ENCODE results near the gene DSG1. TPM values are rescaled to one million over a fixed set of nuclear protein-coding genes. Genes with fewer than 3 reads are reported as not detected.
"Not testable (repeated sequence)": the region's sequence is repeated elsewhere in the genome, so short reads cannot be mapped to it uniquely, and the experiment has no call there.

DSG1 gene
- total RNA-seq, 1 experiment from 2014 or later, result not detected

DNA sequence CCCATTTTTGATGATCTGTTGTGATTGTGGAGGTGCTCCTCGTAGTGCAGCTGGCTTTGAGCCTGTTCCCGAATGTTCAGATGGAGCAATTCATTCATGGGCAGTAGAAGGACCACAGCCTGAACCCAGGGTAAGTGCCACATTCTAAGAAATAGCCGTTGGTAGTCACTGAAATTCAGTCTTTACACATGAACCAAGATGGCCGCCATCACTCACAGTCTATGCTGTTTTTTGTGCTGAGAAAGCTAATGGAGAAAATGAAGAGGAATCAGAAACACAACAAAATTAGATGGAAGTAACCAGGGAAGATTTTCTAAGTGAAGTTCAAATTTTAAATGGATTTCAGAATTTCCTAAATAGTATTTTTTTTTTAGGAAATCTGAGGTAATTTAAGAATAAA is 25.5 kb downstream of the DSG1 start:
- no peak for DNase-seq (ENCODE audit: low read depth)

DNA sequence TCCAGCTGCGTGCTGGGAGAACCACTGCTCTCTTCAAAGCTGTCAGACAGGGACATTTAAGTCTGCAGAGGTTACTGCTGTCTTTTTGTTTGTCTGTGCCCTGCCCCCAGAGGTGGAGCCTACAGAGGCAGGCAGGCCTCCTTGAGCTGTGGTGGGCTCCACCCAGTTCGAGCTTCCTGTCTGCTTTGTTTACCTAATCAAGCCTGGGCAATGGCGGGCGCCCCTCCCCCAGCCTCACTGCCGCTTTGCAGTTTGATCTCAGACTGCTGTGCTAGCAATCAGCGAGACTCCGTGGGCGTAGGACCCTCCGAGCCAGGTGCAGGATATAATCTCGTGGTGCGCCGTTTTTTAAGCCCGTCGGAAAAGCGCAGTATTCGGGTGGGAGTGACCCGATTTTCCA is 35.4 kb downstream of the DSG1 start:
- DNase-seq (ENCODE audit: low read depth), result not testable (repeated sequence)

DNA sequence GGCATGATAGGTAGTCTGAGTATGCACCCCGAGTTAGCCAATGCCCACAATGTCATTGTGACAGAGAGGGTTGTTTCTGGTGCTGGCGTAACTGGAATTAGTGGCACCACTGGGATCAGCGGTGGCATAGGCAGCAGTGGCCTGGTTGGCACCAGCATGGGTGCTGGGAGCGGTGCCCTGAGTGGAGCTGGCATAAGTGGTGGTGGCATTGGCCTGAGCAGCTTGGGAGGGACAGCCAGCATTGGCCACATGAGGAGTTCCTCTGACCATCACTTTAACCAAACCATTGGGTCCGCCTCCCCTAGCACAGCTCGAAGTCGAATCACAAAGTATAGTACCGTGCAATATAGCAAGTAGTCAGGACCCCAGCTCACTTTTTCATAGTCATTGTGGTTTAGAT is 37.0 kb downstream of the DSG1 start:
- DNase-seq (ENCODE audit: low read depth), result no peak

DNA sequence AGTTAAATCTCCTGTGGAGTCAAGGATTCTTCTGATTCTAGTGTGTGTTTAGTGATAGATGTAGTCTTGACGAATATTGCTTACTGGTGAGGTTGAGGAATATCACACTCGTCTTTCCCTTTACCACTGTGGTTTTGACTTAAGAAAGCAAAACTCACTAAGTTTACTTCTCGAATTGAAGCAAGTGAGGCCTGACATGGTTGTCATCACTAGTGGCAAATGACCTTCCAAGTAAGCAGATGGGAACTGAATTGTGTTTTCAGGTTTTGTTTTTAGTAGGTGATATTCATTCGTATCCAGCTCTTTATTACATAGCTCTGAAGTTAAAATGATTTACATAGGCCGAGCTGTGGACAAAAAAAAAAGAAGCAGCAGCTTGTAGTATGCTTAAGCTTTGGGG is 38.1 kb downstream of the DSG1 start:
- DNase-seq (ENCODE audit: low read depth), result no peak

DNA sequence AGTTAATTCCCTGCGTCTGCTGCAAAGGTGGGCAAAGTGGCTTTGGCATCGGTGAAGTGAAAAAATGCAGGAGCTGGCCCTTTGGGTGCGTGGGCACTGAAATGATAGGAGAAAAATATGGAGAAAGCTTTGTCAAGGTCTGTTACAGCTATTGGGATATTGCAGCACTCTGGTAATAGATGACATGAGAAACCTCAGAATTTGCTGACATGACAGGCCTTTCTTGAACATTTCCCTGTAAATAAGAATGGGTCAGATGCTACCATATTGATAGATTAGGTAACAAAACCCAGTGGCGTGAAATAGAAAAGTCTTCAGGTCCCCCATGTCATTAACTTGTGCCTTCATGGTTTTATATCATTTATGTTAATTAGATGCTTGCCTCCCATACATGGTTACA is 46.2 kb downstream of the DSG1 start:
- no peak for DNase-seq (ENCODE audit: low read depth)

DNA sequence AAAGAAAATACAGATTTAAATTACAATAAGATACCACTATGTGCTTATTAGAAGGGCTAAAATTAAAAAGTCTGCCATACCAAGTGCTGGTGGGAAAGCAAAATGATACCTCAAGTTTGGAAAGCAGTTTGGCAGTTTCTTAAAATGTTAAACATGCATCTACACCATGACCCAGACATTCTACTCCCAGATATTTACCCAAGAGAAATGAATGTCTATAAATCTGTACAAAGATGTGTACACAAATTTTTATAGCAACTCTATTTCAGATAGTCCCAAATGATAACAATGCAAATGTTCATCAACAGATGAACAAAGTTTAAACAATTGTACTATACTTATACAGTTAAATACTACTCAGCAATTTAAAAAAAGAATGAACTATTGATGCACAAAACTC is 51.5 kb downstream of the DSG1 start:
- DNase-seq (ENCODE audit: low read depth), result no peak

DNA sequence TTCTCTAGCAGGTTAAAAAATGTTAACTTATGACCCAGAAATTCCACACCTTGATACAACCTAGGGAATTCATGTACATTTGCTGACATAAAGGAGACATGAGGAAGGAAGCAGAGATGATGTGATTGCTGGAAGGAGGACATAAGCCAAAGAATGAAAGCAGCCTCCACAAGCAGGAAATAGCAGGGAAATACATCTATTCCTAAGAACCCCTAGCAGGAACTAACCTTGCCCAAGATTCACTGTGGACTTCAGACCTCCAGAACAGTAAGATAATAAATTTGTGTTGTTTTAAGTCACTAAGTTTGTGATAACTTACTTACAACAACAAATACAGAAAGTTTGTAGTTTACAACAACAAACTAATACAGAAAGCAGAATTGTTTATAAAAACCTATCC is 54.0 kb downstream of the DSG1 start:
- DNase-seq (ENCODE audit: low read depth), result no peak

DNA sequence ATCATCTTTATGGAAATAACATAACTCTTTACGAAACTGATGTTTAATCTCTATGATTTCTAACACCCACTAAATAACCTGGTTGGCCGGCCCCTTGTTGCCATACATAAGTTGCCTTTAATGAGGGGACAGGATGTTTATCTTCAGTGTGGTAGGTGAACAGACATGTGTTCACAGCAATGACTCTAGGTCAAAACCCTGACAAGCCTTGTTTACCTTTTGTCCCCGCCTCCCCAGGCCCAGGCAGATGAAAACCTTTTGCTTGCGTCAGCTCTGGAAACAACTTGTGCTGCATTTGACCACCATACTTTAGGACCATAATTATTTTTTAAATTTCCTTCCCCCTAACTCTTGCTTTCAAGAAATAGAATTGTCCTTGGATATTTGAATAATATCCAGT is 55.7 kb downstream of the DSG1 start:
- DNase-seq (ENCODE audit: low read depth), result no peak

DNA sequence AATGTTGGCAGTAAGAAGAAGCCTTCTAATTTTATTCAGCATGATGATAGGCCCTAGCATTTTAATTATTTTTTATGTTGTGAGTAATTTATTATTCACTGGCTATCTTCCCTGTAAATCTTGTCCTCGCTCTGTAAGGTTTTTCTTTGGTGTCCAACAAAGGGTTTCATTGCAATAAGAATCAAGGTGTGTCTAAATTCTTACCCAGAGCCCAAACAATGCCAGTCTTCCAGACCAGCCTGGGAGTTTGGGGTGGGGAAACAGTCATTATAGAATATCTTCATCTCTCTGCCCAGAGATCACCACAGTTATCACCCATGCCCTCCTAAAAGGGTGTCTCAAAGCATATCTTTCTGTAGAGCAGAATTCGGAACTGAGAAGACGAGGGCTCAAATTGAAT is 58.5 kb downstream of the DSG1 start, which contains the start of gene DSG4:
Gene DSG4 (plus strand): TSS at position 301 of the 400 bp plus-strand sequence. CDS start 135 bp downstream, outside the sequence.
- DNase-seq (ENCODE audit: low read depth), result no peak

DNA sequence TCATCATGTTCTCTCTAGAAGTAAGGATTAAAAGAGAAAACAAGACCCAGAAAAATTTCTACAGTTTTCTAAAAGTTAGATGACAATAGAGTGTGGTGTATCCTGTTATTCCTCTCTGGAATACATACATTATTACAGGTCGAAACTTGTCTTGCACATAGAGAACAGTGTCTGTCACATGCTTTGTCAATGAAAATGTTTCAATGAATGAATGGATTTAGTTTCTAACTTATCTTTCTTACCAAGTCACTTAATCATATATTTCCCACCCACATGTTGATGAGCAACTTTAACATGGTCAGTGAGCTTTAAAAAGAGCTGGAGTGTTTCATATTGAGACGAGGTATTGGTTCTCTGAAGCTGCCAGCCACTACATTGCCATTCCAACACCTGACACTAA is 63.0 kb downstream of the DSG1 start:
- no peak for DNase-seq (ENCODE audit: low read depth)

DNA sequence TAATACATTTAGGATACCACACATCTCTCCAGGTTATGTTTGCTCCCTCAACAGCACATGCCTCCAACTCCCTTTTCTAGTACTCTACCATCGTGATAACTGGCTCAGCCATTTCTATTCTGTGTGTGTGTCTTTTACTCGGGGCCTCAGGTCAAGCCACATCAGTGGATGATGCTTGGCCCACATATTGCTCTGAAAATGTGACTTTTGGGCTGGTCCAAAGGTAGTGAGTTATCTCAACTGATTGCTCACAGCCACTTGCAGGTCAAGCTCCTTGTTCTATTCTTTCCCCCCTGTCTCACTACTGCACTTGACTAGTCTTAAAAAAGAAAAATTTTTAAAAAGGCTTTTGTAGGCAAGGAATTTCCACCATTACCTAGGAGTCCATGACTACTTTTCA is 64.1 kb downstream of the DSG1 start:
- no peak for DNase-seq (ENCODE audit: low read depth)

DNA sequence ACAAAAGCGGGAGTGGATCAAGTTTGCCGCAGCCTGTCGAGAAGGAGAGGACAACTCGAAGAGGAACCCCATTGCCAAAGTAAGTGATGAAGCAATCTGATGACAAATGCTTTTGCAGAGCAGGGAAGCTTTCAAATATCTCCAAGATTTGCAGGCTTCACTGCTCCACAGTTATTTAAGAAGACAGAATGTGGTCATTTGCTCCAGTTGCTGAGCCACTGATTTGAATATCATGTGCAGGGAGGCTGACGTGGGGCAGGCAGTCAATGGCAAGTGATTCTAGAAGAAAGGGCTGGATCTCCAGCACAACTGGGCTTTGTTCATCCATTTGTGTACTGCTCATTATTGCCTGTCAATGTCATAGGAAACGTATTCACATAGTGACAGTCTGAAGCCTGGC is 68.8 kb downstream of the DSG1 start:
- no peak for DNase-seq (ENCODE audit: low read depth)

DNA sequence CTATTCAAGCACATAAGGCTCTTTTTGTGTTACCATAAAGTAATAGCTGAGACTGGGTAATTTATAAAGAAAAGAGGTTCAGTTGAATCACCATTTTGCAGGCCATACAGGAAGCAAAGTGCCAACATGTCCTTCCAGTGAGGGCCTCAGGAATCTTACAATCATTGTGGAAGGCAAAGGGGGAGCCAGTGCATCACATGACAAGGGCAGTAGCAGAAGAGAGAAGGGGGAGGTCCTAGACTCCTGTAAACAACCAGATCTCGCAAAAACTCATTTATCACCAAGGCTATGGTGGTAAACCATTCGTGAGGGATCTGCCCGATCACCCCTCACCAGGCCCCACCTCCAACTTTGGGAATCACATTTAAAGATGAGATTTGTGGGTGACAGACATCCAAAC is 75.3 kb downstream of the DSG1 start:
- DNase-seq (ENCODE audit: low read depth), result no peak

DNA sequence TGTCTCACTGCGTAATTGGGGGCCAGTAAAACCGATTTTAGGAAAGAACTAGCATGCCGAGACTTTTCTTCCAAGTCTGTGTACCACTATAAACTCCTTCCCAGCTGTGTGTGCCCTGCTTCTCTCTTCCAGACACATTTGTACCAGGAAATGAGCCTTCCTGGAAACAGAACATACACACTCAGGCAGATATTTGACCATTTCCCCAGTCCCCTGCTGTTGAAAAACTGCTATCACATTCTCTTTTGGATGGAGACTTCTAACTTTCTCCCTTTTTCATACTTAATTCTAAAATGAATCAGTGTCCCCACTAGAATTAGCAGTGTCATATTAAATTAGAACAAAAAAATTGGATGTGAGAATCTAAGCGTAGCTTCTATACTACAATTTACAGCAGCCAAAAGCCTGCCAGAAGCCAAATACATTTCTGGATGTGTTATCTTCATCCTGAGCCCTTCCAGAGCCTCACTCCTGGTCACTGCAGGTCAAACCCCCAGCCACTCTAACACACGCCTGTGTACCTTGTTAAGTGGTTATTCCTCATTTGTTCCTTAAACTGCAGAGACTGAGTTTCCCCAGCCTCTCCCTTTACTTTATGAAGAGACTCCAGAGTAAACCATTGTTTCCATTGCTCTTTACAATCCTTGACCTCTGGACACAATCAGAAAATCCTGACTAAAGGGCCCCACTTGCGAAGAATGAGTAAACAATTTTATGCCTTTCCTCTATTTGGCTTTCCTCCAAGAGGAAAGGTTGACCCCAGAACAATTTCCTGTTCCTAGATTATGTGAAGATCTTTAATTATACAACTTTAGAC is 79.0 kb downstream of the DSG1 start:
- no peak for DNase-seq (ENCODE audit: low read depth)

DNA sequence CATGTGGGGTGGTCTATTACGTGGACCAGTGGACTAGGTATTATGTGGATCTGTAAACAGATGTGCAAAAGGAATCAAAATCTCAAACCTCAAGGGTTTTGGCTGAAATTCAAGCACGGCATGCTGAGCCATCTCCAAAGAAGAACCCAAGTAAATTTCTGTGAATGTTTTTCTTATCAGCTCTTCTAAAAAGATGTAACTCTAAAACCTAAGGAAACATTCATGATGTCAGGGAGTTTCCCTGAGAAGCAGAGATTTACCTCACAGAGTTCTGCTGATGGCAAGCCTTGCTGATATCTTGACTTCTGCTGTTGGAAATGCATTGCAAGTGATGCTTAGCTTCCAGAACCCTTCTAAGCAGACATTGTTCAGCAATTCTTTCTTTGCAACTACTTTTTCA is 80.2 kb downstream of the DSG1 start:
- DNase-seq (ENCODE audit: low read depth), result no peak

DNA sequence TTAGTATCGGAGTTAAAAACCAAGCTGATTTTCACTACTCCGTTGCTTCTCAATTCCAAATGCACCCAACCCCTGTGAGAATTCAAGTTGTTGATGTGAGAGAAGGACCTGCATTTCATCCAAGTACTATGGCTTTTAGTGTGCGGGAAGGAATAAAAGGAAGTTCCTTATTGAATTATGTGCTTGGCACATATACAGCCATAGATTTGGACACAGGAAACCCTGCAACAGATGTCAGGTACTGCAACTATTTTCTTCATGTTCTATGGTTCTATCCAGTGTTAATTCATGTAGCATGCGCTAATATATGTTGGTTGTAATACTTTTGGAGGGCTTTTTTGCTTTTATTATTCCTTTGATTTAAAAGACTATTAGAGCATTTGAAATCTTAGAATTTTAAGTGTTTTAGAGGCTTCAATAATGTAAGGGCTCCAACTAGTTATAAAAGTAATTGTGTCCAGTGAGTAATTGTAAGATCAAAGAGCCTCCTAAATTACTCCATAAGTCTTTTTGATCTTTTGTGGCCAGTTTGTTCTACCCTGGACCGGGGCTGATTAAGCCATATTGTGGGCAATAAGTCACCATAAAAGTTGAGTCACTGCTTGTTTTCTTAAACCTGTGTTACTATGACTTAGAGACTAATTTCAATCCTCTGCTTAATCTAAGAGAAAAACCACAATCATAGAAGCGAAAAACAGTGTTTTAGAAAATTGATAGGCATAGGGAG is 81.5 kb downstream of the DSG1 start:
- DNase-seq (ENCODE audit: low read depth), result no peak

DNA sequence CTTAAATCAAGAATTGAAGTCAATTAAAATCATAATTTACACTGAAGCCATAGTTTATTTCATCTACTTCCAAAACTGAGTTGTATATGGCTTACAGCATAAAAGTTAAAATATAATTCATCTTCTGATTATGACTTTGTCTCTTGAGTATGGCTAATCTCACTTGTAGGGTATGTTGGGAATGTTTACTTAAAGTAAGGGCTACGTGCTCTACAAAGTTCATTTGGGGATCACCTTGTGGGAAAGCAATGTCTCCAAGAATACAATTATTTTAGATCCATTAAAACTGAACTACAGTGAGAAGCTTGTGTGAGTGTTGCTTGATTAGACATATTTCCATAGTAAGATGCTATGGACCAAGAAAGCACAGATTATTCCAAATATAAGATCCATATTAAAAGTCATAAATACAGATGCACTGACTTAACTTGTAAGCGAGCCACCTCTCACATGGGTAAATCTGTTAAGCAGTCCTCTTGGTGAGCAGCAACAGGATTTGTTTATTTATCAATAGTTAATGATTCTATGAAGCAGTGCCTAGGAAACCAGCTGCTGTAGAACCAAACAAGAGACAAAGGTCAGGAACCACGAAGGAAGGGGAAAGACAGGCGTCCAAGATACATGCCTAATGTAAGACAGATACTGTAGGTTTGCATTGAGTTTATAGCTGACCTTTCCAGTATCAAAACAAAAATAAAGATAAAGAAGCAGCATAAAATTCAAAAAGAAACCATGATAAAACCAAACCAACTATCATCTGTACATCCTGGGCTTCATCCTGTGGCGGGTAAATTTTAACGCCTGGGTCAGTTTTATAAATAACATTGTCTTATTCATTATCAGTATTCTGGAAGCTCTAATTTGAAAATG is 83.4 kb downstream of the DSG1 start:
- no peak for DNase-seq (ENCODE audit: low read depth)

DNA sequence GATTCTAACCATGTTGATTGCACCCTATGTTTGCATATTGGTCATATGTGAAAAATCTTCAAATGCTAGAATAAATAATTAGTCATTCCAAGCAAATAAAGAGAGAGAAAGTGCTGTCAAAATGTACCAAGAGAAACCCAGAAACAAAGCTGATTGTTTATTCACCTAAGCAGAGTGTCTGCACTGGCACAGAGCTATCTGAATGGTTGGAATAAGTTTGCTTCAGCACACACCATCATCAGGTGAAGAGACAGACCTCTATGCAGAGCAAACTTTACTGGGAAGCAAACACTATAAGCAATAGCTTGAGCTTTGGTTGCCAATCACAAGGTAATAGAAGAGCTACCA is 84.0 kb downstream of the DSG1 start:
- DNase-seq (ENCODE audit: low read depth), result no peak

DNA sequence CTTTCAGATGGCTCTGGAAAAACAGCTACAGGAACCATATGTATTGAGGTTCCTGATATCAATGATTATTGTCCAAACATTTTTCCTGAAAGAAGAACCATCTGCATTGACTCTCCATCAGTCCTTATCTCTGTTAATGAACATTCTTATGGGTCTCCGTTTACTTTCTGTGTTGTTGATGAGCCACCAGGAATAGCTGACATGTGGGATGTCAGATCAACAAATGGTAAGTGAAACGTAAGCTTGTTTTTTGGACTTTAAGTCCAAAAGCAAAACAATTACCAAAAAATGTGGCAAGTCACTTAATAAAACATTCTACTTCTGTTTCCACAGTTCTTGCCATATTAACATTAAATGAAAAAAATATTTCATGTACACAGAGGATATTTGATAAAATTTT is 85.4 kb downstream of the DSG1 start:
- DNase-seq (ENCODE audit: low read depth), result no peak

Measured in RPMI7951 (cell line).